GM12801 (cell line): ENCODE results near the gene SOX8.

Experiments used
- CTCF ChIP-seq: IDR thresholded peaks from one replicate; pipeline ENCODE4 v1.5.1; 2011; ENCODE audit warnings: control low read depth; ENCODE audit not compliant: insufficient read length; ENCODE audit errors: extremely low read depth

Gene SOX8

DNA sequence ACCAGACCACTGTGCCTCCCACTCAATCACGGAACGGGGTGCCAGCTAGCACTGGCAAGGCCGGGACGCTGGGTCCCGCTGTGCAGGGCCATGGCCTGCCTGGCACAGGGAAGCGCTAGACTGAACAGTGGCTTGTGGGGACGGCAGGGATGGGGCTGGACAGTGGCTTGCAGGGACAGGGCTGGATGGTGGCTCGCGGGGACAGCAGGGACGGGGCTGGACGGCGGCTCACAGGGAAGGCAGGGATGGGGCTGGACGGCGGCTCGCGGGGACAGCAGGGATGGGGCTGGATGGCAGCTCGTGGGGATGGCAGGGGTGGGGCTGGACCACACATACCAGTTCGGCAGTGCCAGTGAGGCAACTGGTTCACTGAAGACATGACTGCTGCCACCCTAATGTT lies 43.4 kb upstream of the SOX8 start:
- no peak for TF ChIP-seq CTCF

GRCh38 chr16:938752-939151 lies 42.8 kb upstream of the SOX8 start:
- no peak for TF ChIP-seq CTCF

GRCh38 chr16:939311-939710 lies 42.3 kb upstream of the SOX8 start:
- no peak for TF ChIP-seq CTCF

GRCh38 chr16:939941-940340 lies 41.6 kb upstream of the SOX8 start:
- no peak for TF ChIP-seq CTCF

DNA sequence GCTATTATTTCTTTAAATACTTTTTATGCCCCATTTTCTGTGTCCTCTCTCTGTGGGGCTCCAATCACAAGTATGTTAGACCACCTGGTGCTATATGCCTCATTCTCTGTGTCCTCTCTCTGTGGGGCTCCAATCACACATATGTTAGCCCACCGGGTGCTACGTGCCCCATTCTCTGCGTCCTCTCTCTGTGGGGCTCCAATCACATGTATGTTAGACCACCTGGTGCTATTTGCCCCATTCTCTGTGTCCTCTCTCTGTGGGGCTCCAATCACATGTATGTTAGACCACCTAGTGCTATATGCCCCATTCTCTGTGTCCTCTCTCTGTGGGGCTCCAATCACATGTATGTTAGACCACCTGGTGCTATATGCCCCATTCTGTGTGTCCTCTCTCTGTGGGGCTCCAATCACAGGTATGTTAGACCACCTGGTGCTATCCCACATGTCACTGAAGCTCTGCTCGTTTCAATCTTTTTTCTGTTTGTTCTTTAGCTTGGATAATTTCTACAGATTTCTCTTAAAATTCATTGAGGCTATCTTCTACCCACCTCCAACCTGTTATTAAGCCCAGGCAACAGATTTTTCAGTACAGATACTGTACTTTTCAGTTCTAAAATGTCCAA lies 39.0 kb upstream of the SOX8 start:
- no peak for TF ChIP-seq CTCF

- no peak for TF ChIP-seq CTCF
These were observed 37.6 kb upstream of the SOX8 start for GRCh38 chr16:943971-944370.

DNA sequence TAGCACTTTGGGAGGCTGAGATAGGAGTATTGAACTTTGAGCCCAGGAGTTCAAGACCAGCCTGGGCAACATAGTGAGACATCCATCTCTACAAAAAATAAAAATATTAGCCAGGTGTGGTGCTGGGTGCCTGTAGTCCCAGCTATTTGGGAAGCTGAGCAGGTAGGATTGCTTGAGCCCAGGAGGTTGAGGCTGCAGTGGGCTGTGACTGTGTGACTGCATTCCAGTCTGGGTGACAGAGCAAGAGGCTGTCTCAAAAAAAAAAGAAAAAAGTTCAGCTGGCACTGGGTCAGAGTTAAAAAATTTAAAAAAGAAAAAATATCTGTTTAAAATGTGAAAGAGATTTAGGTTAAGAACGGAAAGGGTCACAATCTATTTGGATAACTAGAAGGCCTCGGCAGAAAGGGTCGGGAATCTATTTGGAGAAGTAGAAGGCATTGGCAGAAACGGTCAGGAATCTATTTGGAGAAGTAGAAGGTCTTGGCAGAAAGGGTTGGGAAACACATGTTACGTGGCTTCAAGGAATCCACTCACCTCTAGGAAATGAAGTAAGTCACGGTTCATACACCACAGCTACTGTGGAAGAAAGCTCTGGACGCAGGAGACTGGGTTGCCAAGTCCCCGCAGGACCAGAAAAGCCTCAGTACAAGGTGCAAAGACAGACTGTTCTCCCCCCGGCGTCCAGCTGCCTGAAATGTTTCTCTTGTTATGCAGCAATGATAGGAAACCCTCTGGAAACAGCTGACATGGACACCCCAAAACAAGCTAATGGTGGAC lies 36.1 kb upstream of the SOX8 start:
- no peak for TF ChIP-seq CTCF
